MCF 10A (cell line): Measurements from ENCODE around the gene LCT. TPM values are rescaled to one million over a fixed set of nuclear protein-coding genes. Genes with fewer than 3 reads are reported as not detected.

ENCODE experiments used
- BruUV-seq: library from RNA; stranded (reverse); fragments of 400-500 nt; replicated peaks from 2 replicates; lab custom pipeline; 2021; lab: Mats Ljungman, UMichigan
- CTCF ChIA-PET: fragments of 300-600 bp; sonication (Branson Sonifier 250); formaldehyde crosslinking; extraction: SDS; loops from one replicate; lab custom pipeline; 2021; ENCODE audit warnings: antibody characterized with exemption, inconsistent platforms; lab: Yijun Ruan, JAX
- POLR2A ChIA-PET: fragments of 300-600, 350-650 bp; sonication (Branson Sonifier 250); formaldehyde crosslinking; extraction: SDS; loops from one replicate; lab custom pipeline; 2020; ENCODE audit warnings: antibody characterized with exemption, inconsistent platforms; lab: Yijun Ruan, JAX
- DNase-seq: peaks from one replicate; pipeline ENCODE4 v3.0.0-alpha.2; 2018; ENCODE audit not compliant: unreplicated experiment
- H3K27ac Mint-ChIP-seq: one replicate; pipeline ENCODE4 v1.8.0; 2022; ENCODE audit warnings: mild to moderate bottlenecking, low read depth, mixed read lengths; ENCODE audit not compliant: unreplicated experiment
- H3K27me3 Mint-ChIP-seq: one replicate; pipeline ENCODE4 v1.8.0; 2022; ENCODE audit warnings: mixed read lengths; ENCODE audit not compliant: insufficient read depth, unreplicated experiment
- H3K36me3 Mint-ChIP-seq: one replicate; pipeline ENCODE4 v1.8.0; 2022; ENCODE audit warnings: mild to moderate bottlenecking, moderate library complexity, mixed read lengths; ENCODE audit not compliant: insufficient read depth, unreplicated experiment
- H3K4me1 Mint-ChIP-seq: one replicate; pipeline ENCODE4 v1.8.0; 2022; ENCODE audit warnings: mixed read lengths; ENCODE audit not compliant: insufficient read depth, unreplicated experiment
- H3K4me3 Mint-ChIP-seq: one replicate; pipeline ENCODE4 v1.8.0; 2022; ENCODE audit warnings: mild to moderate bottlenecking, moderate library complexity, mixed read lengths; ENCODE audit not compliant: unreplicated experiment
- H3K9me3 Mint-ChIP-seq: one replicate; pipeline ENCODE4 v1.8.0; 2022; ENCODE audit warnings: mixed read lengths; ENCODE audit not compliant: unreplicated experiment
- CTCF ChIP-seq: fragments of 200-600 bp; IDR thresholded peaks from one replicate; pipeline ENCODE4 v1.8.0; 2022; ENCODE audit warnings: antibody characterized with exemption, mild to moderate bottlenecking; ENCODE audit not compliant: unreplicated experiment
- intact Hi-C: fragments of 100-400 bp; cut with micrococcal nuclease; formaldehyde crosslinking; loops from 2 replicates; pipeline ENCODE4 v1.14.1; 2022
- total RNA-seq: library from RNA; stranded (reverse); gene quantifications from 2 replicates; pipeline ENCODE4 v1.2.3, GENCODE V29; 2022

Gene LCT
- total RNA-seq, 1 experiment from 2014 or later, result not detected

- POLR2A ChIA-PET, result interaction anchor here (0.7 to 1.3 kb wide), 3 partner anchors 83 to 215 kb away, joined by 3 to 6 read pairs (median 4); partner anchors contain the start of genes R3HDM1 and ZRANB3
- Mint-ChIP-seq H3K36me3 (peaks cover 50% of the 10 kb centered on the region), H3K27me3 (no peaks in the 10 kb centered on the region), H3K27ac (no peak overlapping the region), H3K4me3 (no peak overlapping the region), H3K9me3 (no peaks in the 10 kb centered on the region), H3K4me1 (peaks cover 26% of the 10 kb centered on the region)
- peak; percentile 8 for DNase-seq
- BruUV-seq, result no TSS peak
- CTCF ChIA-PET, result interaction anchor here (0.6 to 3.2 kb wide), 8 partner anchors 14 to 1480 kb away, joined by 3 to 16 read pairs (median 4); no protein-coding TSS in a partner anchor
- intact Hi-C loops, result no loop called here
- TF ChIP-seq CTCF, result no peak
Measured at GRCh38 chr2:135745545-135745944, 91.4 kb downstream of the LCT start.

GRCh38 chr2:135744760-135745314, 92.1 kb downstream of the LCT start:
- no peak for TF ChIP-seq CTCF
- no peak overlapping the region for H3K27ac Mint-ChIP-seq
- ChIA-PET POLR2A (interaction anchor here (0.7 to 1.3 kb wide), 4 partner anchors 52 to 214 kb away, joined by 3 to 6 read pairs (median 4); partner anchors contain the start of genes R3HDM1 and ZRANB3), CTCF (interaction anchor here (0.6 to 3.2 kb wide), 11 partner anchors 11 to 1480 kb away, joined by 3 to 16 read pairs (median 4); no protein-coding TSS in a partner anchor)
- peaks cover 26% of the 10 kb centered on the region for H3K4me1 Mint-ChIP-seq
- intact Hi-C loops, result no loop called here
- no peaks in the 10 kb centered on the region for H3K27me3 Mint-ChIP-seq
- H3K36me3 Mint-ChIP-seq, result peaks cover 43% of the 10 kb centered on the region
- no peaks in the 10 kb centered on the region for H3K9me3 Mint-ChIP-seq
- peak overlapping the region; percentile 81 for H3K4me3 Mint-ChIP-seq
- no TSS peak for BruUV-seq
- peak; percentile 70 for DNase-seq

- DNase-seq, result no peak
- intact Hi-C loops, result no loop called here
- Mint-ChIP-seq H3K4me3 (peak overlapping the region; percentile 81), H3K9me3 (no peaks in the 10 kb centered on the region), H3K27ac (peak overlapping the region; percentile 95), H3K4me1 (peaks cover 26% of the 10 kb centered on the region), H3K36me3 (peaks cover 33% of the 10 kb centered on the region), H3K27me3 (no peaks in the 10 kb centered on the region)
- TF ChIP-seq CTCF, result no peak
- BruUV-seq, result no TSS peak
- POLR2A ChIA-PET, result interaction anchor here (0.6 to 2.4 kb wide), 8 partner anchors 9 to 1192 kb away, joined by 3 to 20 read pairs (median 6); partner anchors contain the start of genes MCM6, R3HDM1 and ZRANB3
- CTCF ChIA-PET, result interaction anchor here (0.6 to 3.2 kb wide), 6 partner anchors 12 to 826 kb away, joined by 3 to 16 read pairs (median 4); no protein-coding TSS in a partner anchor
Measured at GRCh38 chr2:135743860-135744259, 93.1 kb downstream of the LCT start.

GRCh38 chr2:135742325-135742757, 94.6 kb downstream of the LCT start:
- H3K4me3 Mint-ChIP-seq, result peak overlapping the region; percentile 81
- peaks cover 19% of the 10 kb centered on the region for H3K36me3 Mint-ChIP-seq
- H3K27ac Mint-ChIP-seq, result peak overlapping the region; percentile 95
- no peak for TF ChIP-seq CTCF
- intact Hi-C loops, result no loop called here
- H3K9me3 Mint-ChIP-seq, result no peaks in the 10 kb centered on the region
- H3K27me3 Mint-ChIP-seq, result no peaks in the 10 kb centered on the region
- no TSS peak for BruUV-seq
- DNase-seq, result peak; percentile 66
- peaks cover 26% of the 10 kb centered on the region for H3K4me1 Mint-ChIP-seq
- CTCF ChIA-PET, result interaction anchor here (0.6 to 0.9 kb wide), 2 partner anchors 299 to 761 kb away, joined by 3 to 4 read pairs; no protein-coding TSS in a partner anchor
- POLR2A ChIA-PET, result interaction anchor here (0.6 to 2.4 kb wide), 13 partner anchors 11 to 741 kb away, joined by 3 to 20 read pairs (median 4); partner anchors contain the start of genes MCM6, R3HDM1 and ZRANB3
